ENCODE data around the gene ROCK2.

- no peak for TF ChIP-seq CTCF (IDR thresholded peaks at IDR 0.05)
- TF ChIP-seq MAX (IDR thresholded peaks at IDR 0.05; ENCODE audit: low read depth): no peak
Measured at GRCh38 chr2:11196246-11196645, 148.2 kb downstream of the ROCK2 start.

All from SK-N-SH (cell line).